B cell (primary cell): Measurements from ENCODE around the gene ADAM19.

Source experiments
- CTCF ChIP-seq: fragments of 200-600 bp; IDR thresholded peaks from one replicate; pipeline ENCODE4 v1.8.0; 2022; ENCODE audit warnings: antibody characterized with exemption, mild to moderate bottlenecking
- EZH2 ChIP-seq: IDR thresholded peaks from 2 replicates; pipeline ENCODE4 v1.6.1; 2012; ENCODE audit warnings: borderline replicate concordance, low read depth, mild to moderate bottlenecking, moderate library complexity, low read length; ENCODE audit not compliant: insufficient read depth, poor library complexity, severe bottlenecking

GRCh38 chr5:157578079-157578780, 2.7 kb upstream of the ADAM19 start:
- no peak for TF ChIP-seq CTCF
- no peak for TF ChIP-seq EZH2
